Hematopoietic multipotent progenitor cell (in vitro differentiated cells): ENCODE data around the gene UBE2G1. TPM values are rescaled to one million over a fixed set of nuclear protein-coding genes. Genes with fewer than 3 reads are reported as not detected.

ENCODE experiments used
- DNase-seq, 3 donors: peaks; one replicate each; pipeline ENCODE4 v3.0.0-alpha.2; 2011 to 2015; ENCODE audit warnings: low read depth in 2 of 3, low spot score in 2 of 3
- total RNA-seq: library from RNA; depleted of rRNA; stranded (reverse); fragments of >200 nt; gene quantifications from one replicate; pipeline ENCODE4 v1.2.3, GENCODE V29; 2012

UBE2G1 gene
- total RNA-seq, 1 donor = 19.9 TPM

GRCh38 chr17:4340914-4341615 is 25.4 kb downstream of the UBE2G1 start:
- DNase-seq = no peak

GRCh38 chr17:4334776-4335584 is 31.5 kb downstream of the UBE2G1 start:
- DNase-seq = no peak

GRCh38 chr17:4334332-4334731 is 32.1 kb downstream of the UBE2G1 start:
- no peak for DNase-seq

GRCh38 chr17:4333041-4333440 is 33.4 kb downstream of the UBE2G1 start:
- no peak for DNase-seq

- no peak for DNase-seq
Measured at GRCh38 chr17:4332296-4332970, 34.0 kb downstream of the UBE2G1 start.

- no peak for DNase-seq
Measured at GRCh38 chr17:4331614-4332013, 34.9 kb downstream of the UBE2G1 start.

GRCh38 chr17:4329838-4330237 is 36.6 kb downstream of the UBE2G1 start:
- no peak for DNase-seq

GRCh38 chr17:4327606-4328005 is 38.9 kb downstream of the UBE2G1 start:
- DNase-seq = no peak

- DNase-seq = no peak
Measured at GRCh38 chr17:4326608-4327007, 39.9 kb downstream of the UBE2G1 start.

GRCh38 chr17:4326112-4326511 is 40.4 kb downstream of the UBE2G1 start:
- DNase-seq = no peak

- DNase-seq = no peak
Measured at GRCh38 chr17:4324463-4324862, 42.0 kb downstream of the UBE2G1 start.

GRCh38 chr17:4319221-4319620 is 47.3 kb downstream of the UBE2G1 start:
- DNase-seq = no peak

- DNase-seq = no peak
Measured at GRCh38 chr17:4318596-4318995, 47.9 kb downstream of the UBE2G1 start.

- no peak for DNase-seq
Measured at GRCh38 chr17:4318186-4318585, 48.3 kb downstream of the UBE2G1 start.

GRCh38 chr17:4317610-4318009 is 48.9 kb downstream of the UBE2G1 start:
- no peak for DNase-seq

- DNase-seq = no peak
Measured at GRCh38 chr17:4316648-4317047, 49.8 kb downstream of the UBE2G1 start.

GRCh38 chr17:4314618-4315017 is 51.9 kb downstream of the UBE2G1 start:
- no peak for DNase-seq

GRCh38 chr17:4314179-4314578 is 52.3 kb downstream of the UBE2G1 start:
- DNase-seq = no peak

GRCh38 chr17:4313221-4314114 is 53.0 kb downstream of the UBE2G1 start:
- DNase-seq = no peak

GRCh38 chr17:4310354-4311060 is 56.0 kb downstream of the UBE2G1 start:
- DNase-seq = no peak
